Measurements from ENCODE around the gene CTSO. TPM values are rescaled to one million over a fixed set of nuclear protein-coding genes. Genes with fewer than 3 reads are reported as not detected.

CTSO gene
- total RNA-seq, 4 donors from 2014 or later: 2.9 to 6.4 (median 3.9) TPM

DNA sequence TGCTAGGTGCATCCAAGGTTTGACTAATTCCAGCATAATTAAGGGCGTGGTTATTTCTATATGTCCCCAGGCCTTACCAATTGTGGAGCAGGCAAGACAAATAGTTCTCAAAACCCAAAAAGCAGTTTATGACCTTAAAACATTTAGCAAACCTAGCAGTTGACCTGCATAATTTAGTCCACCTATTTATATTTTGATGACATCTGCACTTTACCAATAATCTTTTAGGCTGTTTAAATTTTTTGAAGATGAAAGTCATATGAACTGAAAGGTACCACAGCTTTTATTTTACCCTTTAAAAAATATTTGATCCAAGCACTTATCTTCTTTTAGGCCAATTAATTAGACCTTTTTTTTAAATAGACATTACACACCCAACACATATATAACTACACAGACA, 77.8 kb downstream of the CTSO start:
- no peak overlapping the region for H3K27ac ChIP-seq
- in situ Hi-C loops (cut with MboI; ENCODE audit: low sequenced_read_pairs in 4 of 4) (no loop called here), intact Hi-C loops (cut with DNase I; ENCODE audit: low total_unique reads) (no loop called here)

More for the DNA sequence above, 77.8 kb downstream of the CTSO start:
- H3K4me3 ChIP-seq: no peak overlapping the region
- ATAC-seq: no peak
- no peaks in the 10 kb centered on the region for H3K4me1 ChIP-seq
- TF ChIP-seq, protein P1, sequence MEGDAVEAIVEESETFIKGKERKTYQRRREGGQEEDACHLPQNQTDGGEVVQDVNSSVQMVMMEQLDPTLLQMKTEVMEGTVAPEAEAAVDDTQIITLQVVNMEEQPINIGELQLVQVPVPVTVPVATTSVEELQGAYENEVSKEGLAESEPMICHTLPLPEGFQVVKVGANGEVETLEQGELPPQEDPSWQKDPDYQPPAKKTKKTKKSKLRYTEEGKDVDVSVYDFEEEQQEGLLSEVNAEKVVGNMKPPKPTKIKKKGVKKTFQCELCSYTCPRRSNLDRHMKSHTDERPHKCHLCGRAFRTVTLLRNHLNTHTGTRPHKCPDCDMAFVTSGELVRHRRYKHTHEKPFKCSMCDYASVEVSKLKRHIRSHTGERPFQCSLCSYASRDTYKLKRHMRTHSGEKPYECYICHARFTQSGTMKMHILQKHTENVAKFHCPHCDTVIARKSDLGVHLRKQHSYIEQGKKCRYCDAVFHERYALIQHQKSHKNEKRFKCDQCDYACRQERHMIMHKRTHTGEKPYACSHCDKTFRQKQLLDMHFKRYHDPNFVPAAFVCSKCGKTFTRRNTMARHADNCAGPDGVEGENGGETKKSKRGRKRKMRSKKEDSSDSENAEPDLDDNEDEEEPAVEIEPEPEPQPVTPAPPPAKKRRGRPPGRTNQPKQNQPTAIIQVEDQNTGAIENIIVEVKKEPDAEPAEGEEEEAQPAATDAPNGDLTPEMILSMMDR (IDR thresholded peaks at IDR 0.05 in 4 of 5, conservative IDR thresholded peaks at IDR 0.05 in 1 of 5): no peak
- no peak for TF ChIP-seq POLR2A (IDR thresholded peaks at IDR 0.05)
- H3K9me3 ChIP-seq: peaks cover 0 to 3% (median 0%) of the 10 kb centered on the region in 3 donors
- H3K27me3 ChIP-seq: no peaks in the 10 kb centered on the region
- H3K36me3 ChIP-seq: no peaks in the 10 kb centered on the region
- no peak for DNase-seq

Other genes with a start within 250 kb of the CTSO start
- gene GUCY1B1, start 194.8 kb downstream of the CTSO start, total RNA-seq: 1 to 10 TPM; 4.3 to 8.1 (median 5.5) TPM
- not detected for gene ASIC5, start 87.6 kb downstream of the CTSO start, total RNA-seq
- 1 to 10 TPM in 1 of 4 donors, under 1 TPM in 1, not detected in 2; 0.62 to 2.0 TPM for gene TDO2, start 50.2 kb downstream of the CTSO start, total RNA-seq

Measured in gastrocnemius medialis (tissue), 4 donors.